GM21526 (cell line): Measurements from ENCODE around the gene ABCB11.
"Not testable (repeated sequence)": the region's sequence is repeated elsewhere in the genome, so short reads cannot be mapped to it uniquely, and the experiment has no call there.

Experiments used
- ATAC-seq: cut with Tn5 transposase; IDR thresholded peaks from one replicate; pipeline ENCODE4 v1.9.1; 2021; ENCODE audit warnings: moderate library complexity; ENCODE audit not compliant: unreplicated experiment, low FRiP score

ABCB11 gene

DNA sequence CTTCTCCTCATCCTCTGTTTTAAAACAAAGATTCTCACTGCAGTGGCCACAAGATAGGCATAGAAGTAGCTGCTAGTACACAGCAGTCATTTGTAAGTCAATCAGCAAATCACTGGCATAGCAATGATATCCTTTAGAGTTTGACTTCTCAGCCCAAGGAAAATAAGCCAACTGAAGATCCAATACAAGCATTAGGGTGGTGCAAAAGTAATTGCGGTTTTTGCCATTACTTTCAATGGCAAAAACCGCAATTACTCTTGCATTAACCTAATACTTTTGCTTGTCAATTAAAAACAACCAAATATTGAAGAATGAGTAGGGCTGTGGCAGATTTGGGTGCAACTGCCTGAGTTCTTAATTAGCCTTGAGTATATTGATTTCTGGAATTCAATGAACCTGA is 127.2 kb downstream of the ABCB11 start:
- ATAC-seq: no peak

DNA sequence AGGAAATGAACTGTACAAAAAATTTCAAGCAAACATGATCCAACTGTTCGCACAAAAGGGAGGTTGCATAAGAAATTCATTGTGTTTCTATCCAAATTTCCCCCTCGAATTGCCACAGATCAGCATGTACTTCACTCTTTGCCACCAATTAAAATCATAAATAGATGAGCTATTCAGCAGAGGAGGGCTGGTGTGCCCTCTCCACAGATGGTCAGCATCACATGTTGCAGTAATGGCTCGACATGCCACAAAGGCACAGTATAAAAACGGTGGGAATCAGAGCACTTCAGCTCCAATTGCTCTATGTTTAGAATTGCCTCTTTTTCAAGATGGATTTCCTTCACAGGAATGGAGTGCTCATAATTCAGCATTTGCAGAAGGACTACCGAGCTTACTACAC is 130.1 kb downstream of the ABCB11 start, which contains the start of gene G6PC2:
Gene G6PC2 (plus strand): TSS at position 289 of the 400 bp plus-strand sequence. CDS start 41 bp downstream, at position 330.
- no peak for ATAC-seq

GRCh38 chr2:168897449-168897848 is 133.7 kb downstream of the ABCB11 start:
- no peak for ATAC-seq

- no peak for ATAC-seq
Measured at GRCh38 chr2:168896783-168897182, 134.3 kb downstream of the ABCB11 start.

DNA sequence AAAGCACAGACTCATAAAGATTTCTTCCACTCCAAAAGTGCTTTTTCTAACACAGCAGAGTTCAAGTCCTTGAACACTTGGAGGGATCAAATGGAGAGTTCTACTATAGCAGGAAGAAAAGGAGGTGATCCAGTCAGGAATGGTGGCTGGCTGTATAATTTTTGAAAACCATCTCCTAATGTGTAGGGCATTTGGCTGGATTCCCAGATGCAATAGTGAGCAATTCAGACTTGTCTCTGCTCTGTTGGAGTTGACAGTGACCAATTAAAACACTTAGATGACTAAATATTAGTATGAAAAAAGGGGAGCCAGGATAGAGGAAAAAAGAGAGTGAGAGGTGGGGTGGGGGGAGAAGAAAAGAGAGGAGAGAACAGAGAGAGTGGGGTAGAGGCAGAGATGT is 135.4 kb downstream of the ABCB11 start:
- no peak for ATAC-seq

- no peak for ATAC-seq
Measured at GRCh38 chr2:168894720-168895119, 136.4 kb downstream of the ABCB11 start.

DNA sequence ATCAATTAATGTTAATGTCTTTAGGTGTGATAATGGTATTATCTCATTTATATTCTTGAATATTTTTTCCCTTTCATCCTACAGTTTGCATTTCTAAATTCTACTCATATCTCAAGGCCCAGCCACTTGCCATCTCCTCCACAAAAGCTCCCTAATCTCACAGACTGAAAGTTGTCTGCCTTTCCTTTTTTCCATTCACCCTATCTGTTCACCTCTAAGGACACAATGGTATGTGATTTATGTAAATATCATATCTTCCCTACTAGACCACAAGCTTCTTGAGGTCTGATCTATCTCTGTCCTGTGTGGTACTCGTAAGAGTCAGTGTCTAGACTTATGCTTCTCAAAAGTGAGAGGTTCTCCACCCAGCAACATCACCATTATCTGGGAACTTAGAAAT is 137.0 kb downstream of the ABCB11 start:
- no peak for ATAC-seq

- no peak for ATAC-seq
Measured at GRCh38 chr2:168892327-168892726, 138.8 kb downstream of the ABCB11 start.

DNA sequence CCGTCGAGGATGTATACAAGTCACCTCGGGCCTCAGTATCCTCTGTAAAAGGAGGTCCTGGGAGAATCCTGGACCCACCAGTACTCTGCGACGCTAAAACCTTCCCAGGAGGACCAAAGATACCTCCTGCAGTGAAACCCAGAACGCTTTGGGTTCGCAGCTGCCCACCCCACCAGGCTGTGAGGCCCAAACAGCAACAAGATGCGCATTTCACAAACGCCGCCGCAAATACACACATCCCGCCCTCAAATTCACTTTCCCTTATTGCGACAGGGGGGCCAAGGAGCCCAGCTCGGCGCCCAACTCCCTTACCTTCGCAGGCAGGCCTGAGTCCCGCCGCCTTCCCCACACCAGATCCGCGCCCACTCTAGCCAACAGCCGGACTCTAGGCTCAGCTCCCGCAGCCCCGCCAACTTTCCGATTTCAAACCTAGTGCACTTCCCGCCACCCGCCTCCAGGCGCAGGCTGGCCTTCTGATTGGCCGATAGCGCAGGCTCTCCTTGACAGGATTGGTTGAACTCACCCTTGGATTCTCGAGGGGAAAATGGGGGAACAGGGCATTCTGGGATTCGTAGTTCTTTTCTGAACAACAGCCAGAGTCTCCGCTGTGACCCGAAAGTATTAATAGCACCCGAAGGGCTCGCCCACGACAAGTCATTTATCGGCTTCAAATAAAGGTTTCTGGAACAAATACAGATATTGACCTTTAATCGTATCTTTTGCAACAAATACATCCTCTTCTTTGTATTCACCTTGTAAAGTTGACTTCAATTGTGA is 140.9 kb downstream of the ABCB11 start, which contains the start of gene SPC25:
Gene SPC25 (minus strand): TSS at position 425 of the 777 bp plus-strand sequence. CDS start 911 bp downstream, outside the sequence.
- ATAC-seq: peak; percentile 100

GRCh38 chr2:168889635-168890005 is 141.5 kb downstream of the ABCB11 start:
- ATAC-seq: peak; percentile 11

DNA sequence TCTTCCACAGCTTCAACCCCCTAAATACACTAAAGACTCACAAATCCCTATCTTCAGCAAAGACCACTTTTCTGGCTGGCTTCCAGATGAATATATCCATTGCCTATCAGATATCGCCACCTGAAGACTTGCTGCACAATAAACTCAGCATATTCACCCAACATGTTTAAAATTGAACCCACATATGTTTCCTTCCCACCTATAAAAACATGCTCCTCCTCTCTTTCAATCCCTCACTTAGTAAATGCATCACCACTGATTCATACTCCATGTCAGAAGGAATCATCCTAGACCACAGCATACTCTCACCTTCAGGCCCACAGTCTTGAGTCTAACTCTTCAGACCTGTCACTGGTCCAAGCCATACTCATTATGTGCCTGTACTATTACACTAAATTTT is 146.1 kb downstream of the ABCB11 start:
- no peak for ATAC-seq

GRCh38 chr2:168882163-168882562 is 149.0 kb downstream of the ABCB11 start:
- not testable (repeated sequence) for ATAC-seq

DNA sequence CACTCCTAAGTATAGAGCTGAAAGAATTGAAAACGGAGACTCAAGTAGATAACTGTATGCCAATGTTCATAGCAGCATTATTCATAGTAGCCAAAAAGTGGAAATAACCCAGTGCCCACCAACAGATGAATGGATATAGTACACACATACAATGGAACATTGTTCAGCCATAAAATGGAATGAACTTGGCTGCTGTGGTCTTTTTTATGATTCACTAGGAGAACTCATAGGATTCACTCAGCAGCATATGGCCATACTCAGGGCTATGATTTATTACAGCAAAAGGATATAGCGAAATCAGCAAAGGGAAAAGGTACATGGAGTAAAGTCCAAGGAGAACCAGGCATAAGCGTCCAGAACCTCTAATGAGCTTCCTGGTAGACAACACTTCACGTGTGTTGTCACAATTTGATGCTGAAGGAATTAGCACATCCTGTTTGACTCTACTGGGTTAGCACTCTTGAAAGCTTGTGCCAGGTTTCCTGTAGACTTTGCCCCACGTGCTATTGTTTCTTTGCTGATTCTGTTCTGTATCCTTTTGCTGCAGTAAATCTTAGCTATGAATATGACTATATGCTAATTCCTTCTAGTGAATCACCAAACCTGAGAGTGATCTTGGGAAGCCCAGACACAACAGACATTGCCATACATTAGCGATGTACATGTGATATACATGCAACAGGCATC is 156.6 kb downstream of the ABCB11 start:
- ATAC-seq: no peak

DNA sequence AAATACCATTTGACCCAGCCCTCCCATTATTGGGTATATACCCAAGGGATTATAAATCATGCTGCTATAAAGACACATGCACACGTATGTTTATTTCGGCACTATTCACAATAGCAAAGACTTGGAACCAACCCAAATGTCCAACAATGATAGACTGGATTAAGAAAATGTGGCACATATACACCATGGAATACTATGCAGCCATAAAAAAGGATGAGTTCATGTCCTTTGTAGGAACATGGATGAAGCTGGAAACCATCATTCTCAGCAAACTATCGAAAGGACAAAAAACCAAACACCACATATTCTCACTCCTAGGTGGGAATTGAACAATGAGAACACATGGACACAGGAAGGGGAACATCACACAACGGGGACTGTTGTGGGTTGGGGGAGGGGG is 160.3 kb downstream of the ABCB11 start:
- not testable (repeated sequence) for ATAC-seq
